Esophagus muscularis mucosa (tissue), 4 donors: ENCODE measurements around the gene ZNF385A. TPM values are rescaled to one million over a fixed set of nuclear protein-coding genes. Genes with fewer than 3 reads are reported as not detected.

Source experiments
- DNase-seq: peaks from one replicate; pipeline ENCODE4 v3.0.0-alpha.2; 2017; ENCODE audit errors: extremely low spot score
- H3K27ac ChIP-seq, 4 donors: fragments of 200-600 bp; sonication (generic); replicated peaks in 1 of 4; 1 replicate in 3 of 4; 2 replicates in 1 of 4; pipeline ENCODE4 v1.5.1; 2016 to 2019; ENCODE audit warnings: mild to moderate bottlenecking in 1 of 4
- H3K27me3 ChIP-seq, 4 donors: fragments of 200-600 bp; sonication (generic); one replicate each; pipeline versions ENCODE4 v1.5.1 to v1.6.0; 2016 to 2019
- H3K36me3 ChIP-seq, 4 donors: fragments of 200-600 bp; sonication (generic); one replicate each; pipeline ENCODE4 v1.5.1; 2016 to 2019
- H3K4me1 ChIP-seq, 4 donors: fragments of 200-600 bp; sonication (generic); one replicate each; pipeline ENCODE4 v1.5.1; 2016 to 2019
- H3K4me3 ChIP-seq, 4 donors: fragments of 200-600 bp; sonication (generic); 1 replicate in 2 of 4; 2 replicates in 2 of 4; pipeline ENCODE4 v1.5.1; 2016 to 2019; ENCODE audit warnings: mild to moderate bottlenecking in 4 of 4, moderate library complexity in 1 of 4
- H3K9me3 ChIP-seq, 4 donors: fragments of 200-600 bp; sonication (generic); 1 replicate in 3 of 4; 2 replicates in 1 of 4; pipeline ENCODE4 v1.5.1; 2016 to 2019
- EP300 ChIP-seq: sonication (generic); formaldehyde crosslinking; IDR thresholded peaks from one replicate; pipeline ENCODE4 v1.6.1; 2017; ENCODE audit warnings: antibody characterized with exemption
- POLR2A ChIP-seq: fragments of 450-650 bp; IDR thresholded peaks from one replicate; pipeline ENCODE4 v1.6.1; 2017; ENCODE audit warnings: antibody characterized with exemption, moderate library complexity, mild to moderate bottlenecking, low read depth
- POLR2AphosphoS5 ChIP-seq, 2 donors: sonication (generic); formaldehyde crosslinking; IDR thresholded peaks; one replicate each; pipeline ENCODE4 v1.6.1; 2017; ENCODE audit warnings: antibody characterized with exemption in 2 of 2
- WGBS: methylation state at CpG from one replicate; pipeline ENCODE4 v1.1.5; 2018; 5-methylcytosine and 5-hydroxymethylcytosine counted together
- intact Hi-C: fragments of 100-400 bp; cut with DNase I; formaldehyde crosslinking; loops from one replicate; pipeline ENCODE4 v1.15.1; 2023
- total RNA-seq, 4 donors: library from RNA; depleted of rRNA; stranded (reverse); fragments of >200 nt; gene quantifications; one replicate each; pipeline versions ENCODE4 v1.1.0 to v1.2.1, GENCODE V29; 2016
- TF ChIP-seq, protein P1 (sequence below), 3 experiments: fragments of 200-600 bp in 2 of 3; fragments of 450-650 bp in 1 of 3; sonication (generic) in 2 of 3; IDR thresholded peaks; one replicate each; pipeline ENCODE4 v1.5.1; 2017 to 2019; ENCODE audit warnings: antibody characterized with exemption in 3 of 3, mild to moderate bottlenecking in 2 of 3, moderate library complexity in 1 of 3

ZNF385A gene
- total RNA-seq, 4 donors from 2014 or later: 15.7 to 32.6 (median 19.4) TPM

DNA sequence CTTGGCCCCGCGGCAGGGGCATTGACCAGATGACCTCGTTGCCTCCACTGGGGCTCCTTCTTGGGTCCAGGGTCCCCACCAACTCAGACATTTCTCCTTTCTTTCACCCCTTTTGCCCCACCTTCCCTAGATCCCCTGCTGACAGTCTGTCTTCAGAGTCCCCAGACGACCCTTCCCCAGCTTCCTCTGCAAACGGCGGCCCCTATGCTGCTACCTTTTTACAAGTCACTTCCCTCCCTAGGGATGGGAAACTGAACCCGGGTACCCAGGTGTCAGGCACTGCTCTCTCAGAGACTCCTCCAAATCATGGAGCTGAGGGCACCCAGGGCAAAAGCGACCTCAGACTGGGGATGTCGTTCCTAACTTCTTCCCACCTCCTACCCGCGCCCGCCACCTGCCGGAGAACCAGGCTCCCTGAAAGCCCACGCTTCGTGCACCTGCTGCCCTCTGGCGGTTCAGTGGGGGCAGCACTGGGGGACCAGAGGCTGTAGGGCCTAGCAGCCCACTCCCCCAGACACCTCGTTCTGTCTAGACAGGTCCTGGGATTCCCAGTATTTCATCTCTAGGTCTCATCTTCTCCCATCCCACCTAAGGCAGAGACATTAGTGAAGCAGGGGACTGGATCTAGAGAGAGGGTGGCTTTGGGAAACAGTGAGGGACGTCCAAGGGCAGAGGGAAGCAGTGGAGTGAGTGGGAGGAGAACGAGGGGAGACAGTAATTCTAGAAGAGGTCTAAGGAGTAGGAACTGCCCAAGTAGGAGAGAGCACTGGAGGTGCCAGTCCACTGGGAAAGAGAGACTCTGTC is 4.9 kb downstream of the ZNF385A start:
- Histone ChIP-seq H3K9me3 (no peaks in the 10 kb centered on the region), H3K27me3 (no peaks in the 10 kb centered on the region), H3K27ac (peak overlapping the region; percentile 83 to 86 (median 84)), H3K4me1 (peaks cover 26 to 50% (median 42%) of the 10 kb centered on the region in 4 donors), H3K4me3 (peak overlapping the region; percentile 59 to 74 (median 62)), H3K36me3 (no peaks in the 10 kb centered on the region)
- TF ChIP-seq, protein P1, sequence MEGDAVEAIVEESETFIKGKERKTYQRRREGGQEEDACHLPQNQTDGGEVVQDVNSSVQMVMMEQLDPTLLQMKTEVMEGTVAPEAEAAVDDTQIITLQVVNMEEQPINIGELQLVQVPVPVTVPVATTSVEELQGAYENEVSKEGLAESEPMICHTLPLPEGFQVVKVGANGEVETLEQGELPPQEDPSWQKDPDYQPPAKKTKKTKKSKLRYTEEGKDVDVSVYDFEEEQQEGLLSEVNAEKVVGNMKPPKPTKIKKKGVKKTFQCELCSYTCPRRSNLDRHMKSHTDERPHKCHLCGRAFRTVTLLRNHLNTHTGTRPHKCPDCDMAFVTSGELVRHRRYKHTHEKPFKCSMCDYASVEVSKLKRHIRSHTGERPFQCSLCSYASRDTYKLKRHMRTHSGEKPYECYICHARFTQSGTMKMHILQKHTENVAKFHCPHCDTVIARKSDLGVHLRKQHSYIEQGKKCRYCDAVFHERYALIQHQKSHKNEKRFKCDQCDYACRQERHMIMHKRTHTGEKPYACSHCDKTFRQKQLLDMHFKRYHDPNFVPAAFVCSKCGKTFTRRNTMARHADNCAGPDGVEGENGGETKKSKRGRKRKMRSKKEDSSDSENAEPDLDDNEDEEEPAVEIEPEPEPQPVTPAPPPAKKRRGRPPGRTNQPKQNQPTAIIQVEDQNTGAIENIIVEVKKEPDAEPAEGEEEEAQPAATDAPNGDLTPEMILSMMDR (IDR thresholded peaks at IDR 0.05): peak in 2 of 3 experiments; percentile 100
- no peak for TF ChIP-seq POLR2A
- no peak for TF ChIP-seq EP300
- TF ChIP-seq POLR2AphosphoS5 (IDR thresholded peaks at IDR 0.05): peak; percentile 43 to 77
- 9% methylated on average over 18 of the region's 19 CpGs for WGBS
- intact Hi-C loops: no loop called here
- DNase-seq: peak; percentile 96

DNA sequence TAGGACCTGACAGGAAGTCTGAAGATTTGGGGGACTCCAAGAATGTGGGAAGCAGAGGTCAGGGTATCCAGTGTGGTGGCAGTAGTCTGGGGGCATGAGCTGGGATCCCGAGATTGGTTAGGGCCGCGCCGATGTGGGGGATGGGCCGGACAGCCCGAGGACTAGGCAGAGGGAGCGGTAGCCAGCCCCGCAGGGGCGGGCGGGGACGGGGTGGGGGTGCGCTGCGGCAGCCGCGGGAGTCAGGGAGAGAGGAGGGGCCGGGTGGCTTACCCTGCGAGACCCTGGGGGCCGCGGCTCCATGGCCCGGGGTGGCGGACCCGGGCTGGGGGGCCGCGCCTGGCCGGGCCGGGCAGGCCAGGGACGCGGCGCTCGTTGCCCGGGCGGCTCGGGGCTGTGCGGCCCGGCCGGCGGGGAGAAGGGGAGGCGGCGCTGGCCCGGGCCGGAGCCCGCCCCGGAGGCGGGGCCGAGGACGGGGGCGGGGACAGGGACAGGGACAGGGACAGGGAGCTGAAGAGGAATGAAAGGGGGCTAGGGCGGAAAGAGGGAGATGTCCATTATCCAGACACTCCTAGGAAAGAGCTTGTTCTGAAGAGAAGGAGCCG is 5.6 kb downstream of the ZNF385A start:
- WGBS: 13% methylated on average over 35 of the region's 49 CpGs
- Histone ChIP-seq H3K9me3 (no peaks in the 10 kb centered on the region), H3K27me3 (no peaks in the 10 kb centered on the region), H3K4me3 (peak overlapping the region; percentile 59 to 74 (median 62)), H3K27ac (peak overlapping the region; percentile 83 to 86 (median 84)), H3K4me1 (peaks cover 29 to 57% (median 49%) of the 10 kb centered on the region in 4 donors), H3K36me3 (no peaks in the 10 kb centered on the region)
- no peak for DNase-seq
- no peak for TF ChIP-seq POLR2A
- TF ChIP-seq POLR2AphosphoS5 (IDR thresholded peaks at IDR 0.05): no peak
- TF ChIP-seq, protein P1 (IDR thresholded peaks at IDR 0.05): no peak
- TF ChIP-seq EP300: no peak
- intact Hi-C loops: no loop called here

DNA sequence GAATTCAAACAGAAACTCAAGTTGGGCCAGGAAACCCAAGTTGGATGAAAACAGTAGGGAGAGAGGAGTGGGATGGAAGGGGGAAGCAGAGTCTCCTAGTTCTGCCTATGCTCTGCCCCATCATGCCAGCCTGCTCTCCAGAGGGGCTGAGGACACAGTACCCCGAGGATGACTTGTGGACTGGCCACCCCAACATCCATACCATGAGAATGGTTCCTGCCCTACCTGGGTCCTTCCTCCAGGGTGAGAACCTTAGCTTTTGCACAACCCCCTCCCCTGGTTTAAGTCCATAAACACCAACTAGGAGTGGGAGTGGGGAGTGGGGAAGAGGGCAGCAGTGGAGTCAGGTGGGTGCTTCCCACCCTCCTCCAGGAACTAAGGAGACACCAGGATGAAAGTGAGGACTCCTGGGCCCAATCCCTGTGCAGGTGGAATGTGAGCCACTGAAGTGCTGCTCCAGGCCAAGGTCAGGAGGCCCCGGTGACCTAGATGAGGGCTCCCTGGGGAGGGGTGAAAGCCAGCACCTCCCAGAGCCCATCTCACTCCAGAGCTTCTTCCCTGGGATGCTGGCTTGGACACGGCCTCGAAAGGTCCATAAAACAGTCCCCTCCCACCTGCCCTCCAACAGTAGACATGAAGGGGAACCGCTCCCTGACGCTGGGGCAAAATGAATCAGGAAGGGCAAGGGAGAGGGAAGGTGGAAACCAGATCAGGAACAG is 6.6 kb downstream of the ZNF385A start:
- Histone ChIP-seq H3K36me3 (no peaks in the 10 kb centered on the region), H3K9me3 (no peaks in the 10 kb centered on the region), H3K27ac (peak overlapping the region; percentile 79 to 86 (median 84)), H3K4me1 (peaks cover 29 to 64% (median 56%) of the 10 kb centered on the region in 4 donors), H3K4me3 (peak overlapping the region; percentile 59 to 74 (median 62)), H3K27me3 (no peaks in the 10 kb centered on the region)
- intact Hi-C loops: no loop called here
- WGBS: 81% methylated on average over 6 of the region's 6 CpGs
- no peak for TF ChIP-seq EP300
- no peak for TF ChIP-seq POLR2AphosphoS5 (IDR thresholded peaks at IDR 0.05)
- no peak for TF ChIP-seq POLR2A
- TF ChIP-seq, protein P1 (IDR thresholded peaks at IDR 0.05): no peak
- no peak for DNase-seq

DNA sequence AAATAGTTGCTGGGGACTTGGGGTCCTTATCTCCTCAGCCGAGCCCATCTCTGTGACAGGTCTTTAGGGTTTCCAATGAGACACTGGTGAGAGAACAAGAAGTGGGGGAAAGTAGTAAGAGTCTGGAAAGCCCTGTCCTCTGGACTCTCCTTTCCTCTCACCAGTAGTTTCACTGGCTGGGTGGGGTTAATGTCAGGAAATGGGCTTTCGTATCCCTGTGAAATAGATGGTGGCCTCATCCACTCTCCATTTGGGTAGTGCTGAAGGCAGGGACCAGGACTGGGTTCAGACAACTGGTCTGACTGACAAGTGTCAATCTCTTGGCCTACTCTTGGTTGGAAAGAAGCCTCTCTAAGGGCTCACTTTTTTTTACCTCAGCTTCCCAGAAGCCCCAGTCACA is 7.5 kb downstream of the ZNF385A start:
- Histone ChIP-seq H3K4me3 (peak overlapping the region in 2 of 4 donors; percentile 63 to 74), H3K9me3 (no peaks in the 10 kb centered on the region), H3K4me1 (peaks cover 34 to 72% (median 65%) of the 10 kb centered on the region in 4 donors), H3K36me3 (no peaks in the 10 kb centered on the region), H3K27me3 (no peaks in the 10 kb centered on the region), H3K27ac (peak overlapping the region; percentile 65 to 86 (median 82))
- DNase-seq: no peak
- intact Hi-C loops: no loop called here
- WGBS: 86% methylated on average over 2 of the region's 2 CpGs
- TF ChIP-seq, protein P1 (IDR thresholded peaks at IDR 0.05): no peak
- TF ChIP-seq POLR2A: no peak
- no peak for TF ChIP-seq POLR2AphosphoS5 (IDR thresholded peaks at IDR 0.05)
- no peak for TF ChIP-seq EP300
